Activated CD8-positive, alpha-beta memory T cell treated with anti-CD3 and anti-CD28 coated beads, Interleukin-2, amount 10 ng/mL, durations not matched to agents 7 days and 5 days (primary cell): ENCODE measurements around the gene PPP1R13L. TPM values are rescaled to one million over a fixed set of nuclear protein-coding genes. Genes with fewer than 3 reads are reported as not detected.
A peak's percentile ranks its signal among the peaks of the same experiment; 100 is the strongest.

Source experiments
- ATAC-seq: fragments of 150-1000 bp; cut with Tn5 transposase; one replicate; pipeline ENCODE4 v1.10.0; 2021; ENCODE audit warnings: moderate library complexity
- CTCF ChIA-PET: fragments of 350-600 bp; sonication (Branson Sonifier 250); formaldehyde crosslinking; loops from one replicate; lab custom pipeline; 2021; ENCODE audit warnings: antibody characterized with exemption; lab: Charles Lee
- DNase-seq: peaks from one replicate; pipeline ENCODE4 v3.0.0-alpha.2; 2020
- H3K27ac Mint-ChIP-seq: one replicate; pipeline ENCODE4 v1.8.0; 2021; ENCODE audit warnings: mild to moderate bottlenecking, mixed read lengths
- H3K27me3 Mint-ChIP-seq: one replicate; pipeline ENCODE4 v1.8.0; 2021; ENCODE audit warnings: mixed read lengths
- H3K36me3 Mint-ChIP-seq: one replicate; pipeline ENCODE4 v1.8.0; 2021; ENCODE audit warnings: mild to moderate bottlenecking, mixed read lengths
- H3K4me1 Mint-ChIP-seq: one replicate; pipeline ENCODE4 v1.8.0; 2021; ENCODE audit warnings: mixed read lengths
- H3K4me3 Mint-ChIP-seq: one replicate; pipeline ENCODE4 v1.8.0; 2021; ENCODE audit warnings: mild to moderate bottlenecking, moderate library complexity, mixed read lengths
- H3K9me3 Mint-ChIP-seq: one replicate; pipeline ENCODE4 v1.8.0; 2022; ENCODE audit warnings: low read depth, mixed read lengths
- total RNA-seq, 2 experiments: library from RNA; stranded (reverse); gene quantifications; one replicate each; pipeline ENCODE4 v1.2.3, GENCODE V29; 2021

The PPP1R13L gene
- total RNA-seq, 2 experiments from 2014 or later: 6.4 to 11.7 TPM

DNA sequence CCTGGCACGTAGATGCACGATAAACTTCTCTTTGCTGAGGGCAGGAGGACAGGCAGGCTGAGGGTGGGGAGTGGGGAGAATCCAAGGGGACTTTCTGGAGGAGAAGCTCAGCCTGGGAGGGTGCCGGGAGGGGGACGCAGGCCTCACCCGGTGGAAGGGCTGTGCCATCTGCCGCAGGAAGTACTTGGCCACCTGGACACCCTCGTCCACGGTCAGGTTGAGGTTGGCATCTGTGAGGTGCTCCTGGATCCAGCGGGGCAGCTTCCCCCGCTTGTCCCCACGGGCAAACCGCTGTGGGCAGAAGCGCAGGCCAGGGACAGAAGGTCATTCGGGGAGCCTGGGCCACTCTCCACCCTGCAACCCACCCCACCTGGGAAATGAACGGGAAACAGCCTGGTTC lies 52.8 kb downstream of the PPP1R13L start:
- ATAC-seq (no peak), DNase-seq (no peak)
- Mint-ChIP-seq H3K27me3 (no peaks in the 10 kb centered on the region), H3K4me3 (no peak overlapping the region), H3K36me3 (peaks cover 5% of the 10 kb centered on the region), H3K9me3 (no peaks in the 10 kb centered on the region), H3K27ac (no peak overlapping the region), H3K4me1 (no peaks in the 10 kb centered on the region)
- CTCF ChIA-PET: no interaction called here

- no peak for DNase-seq
- Mint-ChIP-seq H3K27ac (no peak overlapping the region), H3K4me1 (no peaks in the 10 kb centered on the region), H3K4me3 (no peak overlapping the region), H3K36me3 (peaks cover 5% of the 10 kb centered on the region), H3K9me3 (no peaks in the 10 kb centered on the region), H3K27me3 (no peaks in the 10 kb centered on the region)
- ATAC-seq: no peak
- CTCF ChIA-PET: no interaction called here
These were observed 53.4 kb downstream of the PPP1R13L start for GRCh38 chr19:45351401-45351952.

DNA sequence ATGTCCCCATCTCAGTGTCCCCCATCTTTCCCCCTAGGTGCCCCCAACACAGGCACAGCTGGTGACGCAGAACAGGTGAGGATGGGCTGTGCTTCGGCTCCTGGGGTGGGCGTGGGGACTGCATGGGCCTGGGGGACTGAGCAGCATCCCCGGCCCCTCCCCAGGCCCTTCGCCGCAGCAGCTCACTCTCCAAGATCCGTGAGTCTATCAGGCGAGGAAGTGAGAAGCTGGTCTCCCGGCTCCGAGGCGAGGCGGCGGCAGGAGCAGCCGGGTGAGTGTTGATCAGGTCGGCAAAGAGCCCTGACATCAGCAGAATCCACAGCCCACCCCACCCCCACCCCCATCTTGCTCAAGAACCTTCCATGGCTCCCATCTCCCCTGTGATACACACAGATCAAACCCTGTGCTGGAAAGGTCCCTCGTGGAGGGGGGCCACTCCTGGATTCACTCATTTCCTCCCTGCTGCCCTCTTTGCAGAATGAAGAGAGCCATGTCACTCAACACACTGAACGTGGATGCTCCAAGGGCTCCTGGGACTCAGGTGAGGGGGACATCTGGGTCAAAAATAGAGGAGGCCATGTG lies 54.3 kb downstream of the PPP1R13L start:
- H3K9me3 Mint-ChIP-seq: no peaks in the 10 kb centered on the region
- CTCF ChIA-PET: no interaction called here
- DNase-seq (no peak), ATAC-seq (no peak)
- H3K4me1 Mint-ChIP-seq: no peaks in the 10 kb centered on the region
- no peak overlapping the region for H3K27ac Mint-ChIP-seq
- H3K27me3 Mint-ChIP-seq: peaks cover 5% of the 10 kb centered on the region
- no peak overlapping the region for H3K4me3 Mint-ChIP-seq
- H3K36me3 Mint-ChIP-seq: peaks cover 3% of the 10 kb centered on the region

GRCh38 chr19:45349430-45349941 lies 55.4 kb downstream of the PPP1R13L start:
- CTCF ChIA-PET: interaction anchor here (0.6 kb wide), 1 partner anchor 569 kb away, joined by 3 read pairs; no protein-coding TSS in a partner anchor
- no peak for DNase-seq
- Mint-ChIP-seq H3K36me3 (no peaks in the 10 kb centered on the region), H3K4me1 (no peaks in the 10 kb centered on the region), H3K27ac (no peak overlapping the region), H3K27me3 (peaks cover 8% of the 10 kb centered on the region), H3K9me3 (no peaks in the 10 kb centered on the region), H3K4me3 (no peak overlapping the region)
- no peak for ATAC-seq

DNA sequence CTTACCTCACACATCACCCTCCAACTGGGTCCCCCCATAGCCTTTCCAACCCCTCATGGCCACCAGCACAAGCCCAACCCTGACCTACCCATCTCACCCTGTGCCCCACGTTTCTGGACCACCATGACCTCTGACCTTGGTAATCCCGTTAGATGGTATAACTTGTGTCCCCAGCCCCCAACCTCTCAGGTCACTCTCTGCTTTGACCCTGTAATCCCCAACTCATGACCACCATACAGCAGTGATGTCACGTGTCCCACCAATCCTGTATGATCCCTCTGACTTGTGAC lies 55.8 kb downstream of the PPP1R13L start:
- Mint-ChIP-seq H3K36me3 (no peaks in the 10 kb centered on the region), H3K4me3 (no peak overlapping the region), H3K27me3 (peaks cover 8% of the 10 kb centered on the region), H3K4me1 (no peaks in the 10 kb centered on the region), H3K9me3 (no peaks in the 10 kb centered on the region), H3K27ac (no peak overlapping the region)
- DNase-seq: no peak
- no peak for ATAC-seq
- CTCF ChIA-PET: no interaction called here

GRCh38 chr19:45348367-45349125 lies 56.3 kb downstream of the PPP1R13L start:
- ATAC-seq (no peak), DNase-seq (no peak)
- H3K4me3 Mint-ChIP-seq: no peak overlapping the region
- H3K4me1 Mint-ChIP-seq: no peaks in the 10 kb centered on the region
- CTCF ChIA-PET: interaction anchor here (1.5 kb wide), 1 partner anchor 11 kb away, joined by 6 read pairs; no protein-coding TSS in a partner anchor
- H3K9me3 Mint-ChIP-seq: no peaks in the 10 kb centered on the region
- H3K36me3 Mint-ChIP-seq: no peaks in the 10 kb centered on the region
- peaks cover 11% of the 10 kb centered on the region for H3K27me3 Mint-ChIP-seq
- H3K27ac Mint-ChIP-seq: no peak overlapping the region

GRCh38 chr19:45347570-45348366 lies 57.1 kb downstream of the PPP1R13L start:
- CTCF ChIA-PET: interaction anchor here (1.5 kb wide), 1 partner anchor 10 kb away, joined by 6 read pairs; no protein-coding TSS in a partner anchor
- no peak overlapping the region for H3K4me3 Mint-ChIP-seq
- H3K9me3 Mint-ChIP-seq: no peaks in the 10 kb centered on the region
- ATAC-seq (no peak), DNase-seq (no peak)
- no peaks in the 10 kb centered on the region for H3K36me3 Mint-ChIP-seq
- H3K27me3 Mint-ChIP-seq: peaks cover 12% of the 10 kb centered on the region
- H3K4me1 Mint-ChIP-seq: no peaks in the 10 kb centered on the region
- no peak overlapping the region for H3K27ac Mint-ChIP-seq

GRCh38 chr19:45346449-45346848 lies 58.4 kb downstream of the PPP1R13L start:
- H3K27ac Mint-ChIP-seq: no peak overlapping the region
- no peak overlapping the region for H3K4me3 Mint-ChIP-seq
- H3K36me3 Mint-ChIP-seq: no peaks in the 10 kb centered on the region
- H3K4me1 Mint-ChIP-seq: no peaks in the 10 kb centered on the region
- no peak for ATAC-seq
- H3K27me3 Mint-ChIP-seq: peaks cover 12% of the 10 kb centered on the region
- H3K9me3 Mint-ChIP-seq: no peaks in the 10 kb centered on the region
- CTCF ChIA-PET: no interaction called here
- DNase-seq: no peak

- Mint-ChIP-seq H3K4me1 (no peaks in the 10 kb centered on the region), H3K4me3 (no peak overlapping the region), H3K27ac (no peak overlapping the region), H3K27me3 (peaks cover 12% of the 10 kb centered on the region), H3K36me3 (no peaks in the 10 kb centered on the region), H3K9me3 (no peaks in the 10 kb centered on the region)
- CTCF ChIA-PET: no interaction called here
- DNase-seq (no peak), ATAC-seq (no peak)
These were observed 59.4 kb downstream of the PPP1R13L start for GRCh38 chr19:45345506-45345860.

DNA sequence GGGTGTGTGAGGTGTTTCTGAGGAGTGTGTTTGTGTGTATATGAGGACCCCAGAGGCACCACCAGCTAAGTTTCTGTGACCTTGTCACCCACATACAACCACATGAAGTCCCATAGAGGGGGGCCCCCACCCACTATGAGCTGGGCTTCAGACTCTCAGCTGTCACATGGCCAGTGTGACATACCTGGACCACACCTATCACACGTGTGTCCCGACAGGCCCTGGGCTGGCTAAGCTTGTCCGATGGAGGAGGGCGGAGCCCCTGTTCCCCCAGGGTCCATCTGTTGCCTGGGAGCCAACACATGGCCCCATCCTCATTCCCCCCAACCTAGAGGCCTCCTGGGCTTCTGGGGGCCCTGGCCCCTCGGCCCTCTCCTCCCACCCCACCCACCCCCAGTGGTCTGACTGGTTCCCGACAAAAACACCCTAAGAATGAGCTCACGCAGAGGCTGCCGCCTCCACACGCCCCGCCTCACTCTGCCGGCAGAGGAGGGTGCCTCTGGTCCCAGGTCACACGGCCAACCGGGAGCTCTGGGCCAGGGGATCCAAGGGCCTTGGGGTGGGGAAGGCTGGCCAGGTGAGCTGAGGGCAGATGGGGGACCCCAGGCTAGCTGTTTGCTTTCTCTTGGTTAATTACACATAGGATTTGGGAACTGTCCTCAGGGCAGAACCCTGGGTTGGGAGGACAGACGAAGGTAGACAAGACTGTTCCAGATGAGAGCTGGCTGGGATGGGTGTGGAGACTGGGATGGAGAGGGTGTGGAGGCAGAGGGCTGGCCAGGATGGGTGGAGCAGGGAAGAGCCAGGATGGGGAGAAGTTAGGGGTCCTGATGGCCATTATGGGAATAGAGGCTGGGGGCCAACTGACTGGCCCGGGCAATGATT lies 60.0 kb downstream of the PPP1R13L start:
- no peak overlapping the region for H3K4me3 Mint-ChIP-seq
- peaks cover 16% of the 10 kb centered on the region for H3K27me3 Mint-ChIP-seq
- no peaks in the 10 kb centered on the region for H3K36me3 Mint-ChIP-seq
- peaks cover 3% of the 10 kb centered on the region for H3K4me1 Mint-ChIP-seq
- no peak for ATAC-seq
- no peak for DNase-seq
- CTCF ChIA-PET: no interaction called here
- H3K9me3 Mint-ChIP-seq: no peaks in the 10 kb centered on the region
- H3K27ac Mint-ChIP-seq: no peak overlapping the region

DNA sequence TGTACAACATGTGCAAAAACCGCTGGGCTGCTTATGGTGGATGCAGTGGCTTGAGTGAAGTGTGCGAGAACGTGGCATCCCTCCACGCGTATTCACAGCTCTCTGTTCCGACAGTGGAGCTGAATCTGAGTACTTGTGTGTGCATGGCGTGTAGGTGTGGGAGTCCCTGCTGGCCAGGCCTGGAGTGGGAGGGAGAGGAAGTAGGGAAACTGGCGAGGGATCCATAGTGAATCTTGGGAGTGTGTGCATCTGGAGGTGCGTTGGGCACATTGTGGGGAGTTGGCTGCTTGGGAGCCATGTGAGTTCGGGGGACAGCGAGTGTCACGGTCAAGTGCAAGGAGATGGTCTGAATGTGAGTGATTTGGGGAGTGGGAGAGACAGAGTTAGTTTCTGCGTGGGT lies 62.0 kb downstream of the PPP1R13L start:
- Mint-ChIP-seq H3K36me3 (no peaks in the 10 kb centered on the region), H3K27me3 (peaks cover 23% of the 10 kb centered on the region), H3K4me1 (peaks cover 7% of the 10 kb centered on the region), H3K27ac (no peak overlapping the region), H3K4me3 (no peak overlapping the region), H3K9me3 (no peaks in the 10 kb centered on the region)
- ATAC-seq (no peak), DNase-seq (no peak)
- CTCF ChIA-PET: no interaction called here

- ATAC-seq (peak; percentile 17), DNase-seq (no peak)
- Mint-ChIP-seq H3K4me1 (peaks cover 7% of the 10 kb centered on the region), H3K27ac (no peak overlapping the region), H3K9me3 (no peaks in the 10 kb centered on the region), H3K36me3 (no peaks in the 10 kb centered on the region), H3K4me3 (no peak overlapping the region), H3K27me3 (peaks cover 28% of the 10 kb centered on the region)
- CTCF ChIA-PET: no interaction called here
These were observed 63.9 kb downstream of the PPP1R13L start for GRCh38 chr19:45340899-45341453.
